Liver (tissue), 9 donors: Measurements from ENCODE around the gene TLE4. TPM values are rescaled to one million over a fixed set of nuclear protein-coding genes. Genes with fewer than 3 reads are reported as not detected.

Experiments
- DNase-seq: peaks from one replicate; pipeline ENCODE4 v3.0.0-alpha.2; 2017; ENCODE audit warnings: low spot score
- H3K27ac ChIP-seq, 2 donors: one replicate each; pipeline ENCODE4 v1.7.0; 2013; ENCODE audit warnings: inconsistent platforms in 2 of 2, low read length in 2 of 2, control low read depth in 1 of 2, low read depth in 1 of 2, mild to moderate bottlenecking in 1 of 2
- H3K27me3 ChIP-seq, 4 donors: one replicate each; pipeline versions ENCODE4 v1.6.1 to v1.7.0; 2013; ENCODE audit warnings: low read length in 3 of 4, inconsistent platforms in 1 of 4, mild to moderate bottlenecking in 1 of 4, moderate library complexity in 1 of 4; ENCODE audit not compliant: control insufficient read depth in 4 of 4, insufficient read depth in 4 of 4
- H3K36me3 ChIP-seq, 4 donors: one replicate each; pipeline versions ENCODE4 v1.6.1 to v1.7.0; 2013; ENCODE audit warnings: low read length in 3 of 4, mild to moderate bottlenecking in 3 of 4, low read depth in 1 of 4, moderate library complexity in 1 of 4; ENCODE audit not compliant: control insufficient read depth in 4 of 4, insufficient read depth in 3 of 4
- H3K4me1 ChIP-seq, 4 donors: one replicate each; pipeline versions ENCODE4 v1.6.1 to v1.7.0; 2013; ENCODE audit warnings: low read length in 3 of 4, mild to moderate bottlenecking in 3 of 4, moderate library complexity in 1 of 4; ENCODE audit not compliant: control insufficient read depth in 4 of 4, insufficient read depth in 4 of 4
- H3K4me3 ChIP-seq, 3 donors: one replicate each; pipeline versions ENCODE4 v1.6.1 to v1.7.0; 2013; ENCODE audit warnings: low read length in 3 of 3, control low read depth in 1 of 3, low read depth in 1 of 3, mild to moderate bottlenecking in 1 of 3
- H3K9ac ChIP-seq, 2 donors: one replicate each; pipeline ENCODE4 v1.7.0; 2013; ENCODE audit warnings: low read length in 2 of 2, mild to moderate bottlenecking in 2 of 2, moderate library complexity in 2 of 2, control low read depth in 1 of 2, low read depth in 1 of 2
- H3K9me3 ChIP-seq, 4 donors: one replicate each; pipeline versions ENCODE4 v1.6.1 to v1.7.0; 2013; ENCODE audit warnings: low read length in 3 of 4; ENCODE audit not compliant: control insufficient read depth in 4 of 4
- CTCF ChIP-seq: fragments of 150-350 bp; IDR thresholded peaks from 2 replicates; pipeline ENCODE4 v1.5.1; 2017; ENCODE audit warnings: improper control_type of control experiment, low read depth, low read length; ENCODE audit not compliant: missing input control
- EGR1 ChIP-seq, 2 donors: IDR thresholded peaks; 2 replicates each; pipeline ENCODE4 v1.6.1; 2016 to 2018; ENCODE audit warnings: antibody characterized with exemption in 2 of 2, low read depth in 2 of 2
- FOXA1 ChIP-seq: IDR thresholded peaks from 2 replicates; pipeline ENCODE4 v1.6.1; 2016; ENCODE audit warnings: antibody characterized with exemption
- FOXA2 ChIP-seq: IDR thresholded peaks from 2 replicates; pipeline ENCODE4 v1.6.1; 2016; ENCODE audit warnings: antibody characterized with exemption
- GABPA ChIP-seq, 2 donors: IDR thresholded peaks in 1 of 2; conservative IDR thresholded peaks in 1 of 2; 2 replicates each; pipeline ENCODE4 v1.6.1; 2016; ENCODE audit warnings: antibody characterized with exemption in 2 of 2, mild to moderate bottlenecking in 1 of 2, moderate library complexity in 1 of 2
- HNF4A ChIP-seq, 2 donors: conservative IDR thresholded peaks; 2 replicates each; pipeline ENCODE4 v1.6.1; 2016; ENCODE audit warnings: antibody characterized with exemption in 2 of 2, mild to moderate bottlenecking in 2 of 2
- HNF4G ChIP-seq: IDR thresholded peaks from 2 replicates; pipeline ENCODE4 v1.6.1; 2016; ENCODE audit warnings: antibody characterized with exemption
- JUND ChIP-seq, 2 donors: IDR thresholded peaks; 2 replicates each; pipeline ENCODE4 v1.6.1; 2016; ENCODE audit warnings: antibody characterized with exemption in 2 of 2
- NR2F2 ChIP-seq: IDR thresholded peaks from 2 replicates; pipeline ENCODE4 v1.6.1; 2016; ENCODE audit warnings: antibody characterized with exemption
- RAD21 ChIP-seq, 2 donors: IDR thresholded peaks; 2 replicates each; pipeline ENCODE4 v1.6.1; 2016; ENCODE audit warnings: antibody characterized with exemption in 2 of 2, mild to moderate bottlenecking in 2 of 2
- REST ChIP-seq: IDR thresholded peaks from 2 replicates; pipeline ENCODE4 v1.6.1; 2016; ENCODE audit warnings: antibody characterized with exemption, mild to moderate bottlenecking
- RXRA ChIP-seq, 2 donors: IDR thresholded peaks; 2 replicates each; pipeline ENCODE4 v1.6.1; 2017 to 2018; ENCODE audit warnings: antibody characterized with exemption in 2 of 2, mild to moderate bottlenecking in 1 of 2
- SP1 ChIP-seq: IDR thresholded peaks from 2 replicates; pipeline ENCODE4 v1.6.1; 2018; ENCODE audit warnings: antibody characterized with exemption, mild to moderate bottlenecking
- TAF1 ChIP-seq: conservative IDR thresholded peaks from 2 replicates; pipeline ENCODE4 v1.6.1; 2016; ENCODE audit warnings: antibody characterized with exemption, mild to moderate bottlenecking
- YY1 ChIP-seq: IDR thresholded peaks from 2 replicates; pipeline ENCODE4 v1.6.1; 2016; ENCODE audit warnings: antibody characterized with exemption, mild to moderate bottlenecking
- ZBTB33 ChIP-seq: IDR thresholded peaks from 2 replicates; pipeline ENCODE4 v1.6.1; 2016; ENCODE audit warnings: antibody characterized with exemption
- WGBS: extraction: QIAGEN DNeasy Blood & Tissue Kit; methylation state at CpG from one replicate; pipeline ENCODE4 v1.1.7; 2013; 5-methylcytosine and 5-hydroxymethylcytosine counted together
- polyA plus RNA-seq, 2 donors: library from polyadenylated mRNA; stranded (reverse) in 1 of 2; unstranded in 1 of 2; fragments of 200-250 nt in 1 of 2; fragments of >200 nt in 1 of 2; fragmentation: Nextera tagmentation in 1 of 2; extraction: Ambion mirVana in 1 of 2; gene quantifications; one replicate each; pipeline versions ENCODE4 v1.2.1 to v1.2.3, GENCODE V29; 2013 to 2015
- total RNA-seq, 2 donors: library from RNA; depleted of rRNA; stranded (reverse); fragments of >200 nt; gene quantifications; one replicate each; pipeline ENCODE4 v1.2.3, GENCODE V29; 2014
- TF ChIP-seq, protein P1 (sequence below): IDR thresholded peaks from 2 replicates; pipeline ENCODE4 v1.6.1; 2016; ENCODE audit warnings: antibody characterized with exemption
- TF ChIP-seq, protein P2 (sequence below): IDR thresholded peaks from 2 replicates; pipeline ENCODE4 v1.6.1; 2016; ENCODE audit warnings: antibody characterized with exemption
- donor health status: healthy.
- donor health status: healthy.
- donor health status: healthy.
- donor health status: healthy.
- donor health status: healthy.

The TLE4 gene
- total and polyA plus RNA-seq, 4 donors, result 2.5 to 6.6 (median 4.7) TPM

DNA sequence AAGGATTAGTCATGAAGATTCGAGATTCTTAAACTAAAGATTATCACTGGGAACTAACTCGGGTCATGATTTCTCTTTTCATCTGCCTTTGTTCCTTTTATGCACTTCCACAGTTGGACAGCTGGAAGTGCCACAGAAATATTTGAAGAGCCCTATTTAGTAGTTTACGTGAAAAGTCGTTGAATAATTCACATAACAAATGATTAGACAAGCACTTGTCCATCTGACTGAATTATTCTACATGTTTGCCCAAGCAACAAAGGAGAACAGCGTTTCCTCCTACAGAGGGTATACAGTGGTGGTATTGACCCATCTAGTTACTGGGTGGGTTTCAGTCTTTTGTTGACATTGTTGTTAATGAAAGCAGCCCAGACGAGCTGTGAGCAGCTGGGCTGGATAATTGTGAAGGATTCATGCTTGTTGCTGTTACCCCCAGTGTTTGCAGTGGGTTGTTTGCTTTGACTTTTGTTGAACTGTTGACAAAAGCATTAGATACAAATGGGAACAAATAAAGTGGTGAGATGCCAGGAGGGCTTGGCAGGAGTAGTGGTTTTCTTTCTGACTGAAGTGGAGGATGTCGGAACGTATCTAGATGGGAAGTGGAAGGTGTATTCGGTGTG, 96.2 kb downstream of the TLE4 start (continued):
- no peak for TF ChIP-seq REST
- no peak for TF ChIP-seq JUND (IDR thresholded peaks at IDR 0.05)
- TF ChIP-seq TAF1, result no peak
- TF ChIP-seq EGR1 (IDR thresholded peaks at IDR 0.05; ENCODE audit: low read depth in 2 of 2), result no peak

DNA sequence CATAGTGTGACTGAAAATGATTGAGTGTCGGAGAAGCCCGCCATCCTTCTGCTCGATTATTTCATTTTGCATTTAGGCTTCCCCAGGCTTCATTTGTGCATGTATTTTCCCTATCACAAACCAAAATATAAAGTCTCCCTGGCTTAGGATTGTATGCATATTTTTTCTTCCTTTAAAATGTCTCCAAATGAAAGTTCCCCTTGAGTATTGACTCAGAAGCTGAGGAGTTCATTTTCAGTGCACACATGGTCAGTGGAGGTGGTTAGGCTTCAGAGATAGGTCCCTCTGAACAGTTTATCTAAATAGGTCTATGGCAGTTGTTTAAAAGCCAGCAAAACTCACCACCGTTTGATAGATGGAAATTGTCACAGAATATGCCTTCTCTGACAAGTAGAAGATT, 97.2 kb downstream of the TLE4 start:
- Histone ChIP-seq H3K9ac (no peak overlapping the region), H3K4me3 (no peak overlapping the region), H3K4me1 (peaks cover 0 to 16% (median 6%) of the 10 kb centered on the region in 4 donors), H3K27me3 (no peaks in the 10 kb centered on the region), H3K27ac (no peak overlapping the region), H3K36me3 (no peaks in the 10 kb centered on the region), H3K9me3 (no peaks in the 10 kb centered on the region)
- 93% methylated on average over 4 of the region's 4 CpGs for WGBS
- TF ChIP-seq GABPA (IDR thresholded peaks at IDR 0.05 in 1 of 2, conservative IDR thresholded peaks at IDR 0.05 in 1 of 2), result no peak
- TF ChIP-seq ZBTB33, result no peak
- TF ChIP-seq SP1, result no peak
- TF ChIP-seq, protein P1, sequence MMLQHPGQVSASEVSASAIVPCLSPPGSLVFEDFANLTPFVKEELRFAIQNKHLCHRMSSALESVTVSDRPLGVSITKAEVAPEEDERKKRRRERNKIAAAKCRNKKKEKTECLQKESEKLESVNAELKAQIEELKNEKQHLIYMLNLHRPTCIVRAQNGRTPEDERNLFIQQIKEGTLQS, result no peak
- TF ChIP-seq HNF4G, result no peak
- TF ChIP-seq JUND (IDR thresholded peaks at IDR 0.05), result no peak
- no peak for TF ChIP-seq RAD21 (IDR thresholded peaks at IDR 0.05)
- TF ChIP-seq TAF1, result no peak
- TF ChIP-seq, protein P2, sequence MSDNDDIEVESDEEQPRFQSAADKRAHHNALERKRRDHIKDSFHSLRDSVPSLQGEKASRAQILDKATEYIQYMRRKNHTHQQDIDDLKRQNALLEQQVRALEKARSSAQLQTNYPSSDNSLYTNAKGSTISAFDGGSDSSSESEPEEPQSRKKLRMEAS, result no peak
- no peak for TF ChIP-seq YY1
- no peak for TF ChIP-seq RXRA (IDR thresholded peaks at IDR 0.05)
- no peak for TF ChIP-seq FOXA1
- no peak for TF ChIP-seq REST
- no peak for TF ChIP-seq HNF4A (conservative IDR thresholded peaks at IDR 0.05)
- no peak for TF ChIP-seq EGR1 (IDR thresholded peaks at IDR 0.05; ENCODE audit: low read depth in 2 of 2)
- TF ChIP-seq FOXA2, result no peak
- TF ChIP-seq CTCF, result no peak
- no peak for TF ChIP-seq NR2F2
- DNase-seq, result no peak
